Nephron progenitor cell (in vitro differentiated cells): Measurements from ENCODE around the gene TPR.

Source experiments
- DNase-seq: peaks from one replicate; pipeline ENCODE4 v3.0.0; 2021
- H3K27ac Mint-ChIP-seq: 2 replicates; pipeline ENCODE4 v1.8.0; 2021; ENCODE audit warnings: mild to moderate bottlenecking, moderate library complexity, mixed read lengths
- H3K27me3 Mint-ChIP-seq: 2 replicates; pipeline ENCODE4 v1.8.0; 2021; ENCODE audit warnings: mild to moderate bottlenecking, low read depth, mixed read lengths; ENCODE audit not compliant: poor library complexity
- H3K36me3 Mint-ChIP-seq: 2 replicates; pipeline ENCODE4 v1.8.0; 2021; ENCODE audit warnings: low read depth, mixed read lengths
- H3K4me1 Mint-ChIP-seq: 2 replicates; pipeline ENCODE4 v1.8.0; 2021; ENCODE audit warnings: mixed read lengths
- H3K4me3 Mint-ChIP-seq: 2 replicates; pipeline ENCODE4 v1.8.0; 2021; ENCODE audit warnings: mild to moderate bottlenecking, moderate library complexity, mixed read lengths
- H3K9me3 Mint-ChIP-seq: 2 replicates; pipeline ENCODE4 v1.8.0; 2021; ENCODE audit warnings: mild to moderate bottlenecking, moderate library complexity, mixed read lengths
- TF ChIP-seq, protein P1 (sequence below): fragments of 200-600 bp; sonication (generic); IDR thresholded peaks from 2 replicates; pipeline ENCODE4 v1.5.0; 2021; ENCODE audit warnings: antibody characterized with exemption

TPR gene

DNA sequence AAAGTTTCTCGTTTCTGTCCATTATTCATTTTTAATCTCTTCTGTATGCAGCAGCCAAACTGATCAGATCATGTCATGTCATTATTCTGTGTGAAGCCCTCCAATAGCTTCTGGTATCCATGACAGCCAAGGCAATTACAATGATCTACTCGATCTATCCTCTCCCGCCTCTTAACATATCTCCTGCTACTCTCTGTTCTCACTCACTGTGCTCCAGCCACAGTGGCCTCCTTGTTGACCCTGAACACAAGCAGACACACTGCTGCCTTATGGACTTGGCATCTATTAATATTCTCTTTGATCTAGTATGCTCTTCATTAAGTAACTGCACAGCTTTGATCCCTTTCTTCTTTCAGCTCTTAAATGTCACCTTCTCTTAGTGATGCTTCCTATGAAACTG is 59.5 kb downstream of the TPR start:
- TF ChIP-seq, protein P1, sequence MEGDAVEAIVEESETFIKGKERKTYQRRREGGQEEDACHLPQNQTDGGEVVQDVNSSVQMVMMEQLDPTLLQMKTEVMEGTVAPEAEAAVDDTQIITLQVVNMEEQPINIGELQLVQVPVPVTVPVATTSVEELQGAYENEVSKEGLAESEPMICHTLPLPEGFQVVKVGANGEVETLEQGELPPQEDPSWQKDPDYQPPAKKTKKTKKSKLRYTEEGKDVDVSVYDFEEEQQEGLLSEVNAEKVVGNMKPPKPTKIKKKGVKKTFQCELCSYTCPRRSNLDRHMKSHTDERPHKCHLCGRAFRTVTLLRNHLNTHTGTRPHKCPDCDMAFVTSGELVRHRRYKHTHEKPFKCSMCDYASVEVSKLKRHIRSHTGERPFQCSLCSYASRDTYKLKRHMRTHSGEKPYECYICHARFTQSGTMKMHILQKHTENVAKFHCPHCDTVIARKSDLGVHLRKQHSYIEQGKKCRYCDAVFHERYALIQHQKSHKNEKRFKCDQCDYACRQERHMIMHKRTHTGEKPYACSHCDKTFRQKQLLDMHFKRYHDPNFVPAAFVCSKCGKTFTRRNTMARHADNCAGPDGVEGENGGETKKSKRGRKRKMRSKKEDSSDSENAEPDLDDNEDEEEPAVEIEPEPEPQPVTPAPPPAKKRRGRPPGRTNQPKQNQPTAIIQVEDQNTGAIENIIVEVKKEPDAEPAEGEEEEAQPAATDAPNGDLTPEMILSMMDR: no peak

DNA sequence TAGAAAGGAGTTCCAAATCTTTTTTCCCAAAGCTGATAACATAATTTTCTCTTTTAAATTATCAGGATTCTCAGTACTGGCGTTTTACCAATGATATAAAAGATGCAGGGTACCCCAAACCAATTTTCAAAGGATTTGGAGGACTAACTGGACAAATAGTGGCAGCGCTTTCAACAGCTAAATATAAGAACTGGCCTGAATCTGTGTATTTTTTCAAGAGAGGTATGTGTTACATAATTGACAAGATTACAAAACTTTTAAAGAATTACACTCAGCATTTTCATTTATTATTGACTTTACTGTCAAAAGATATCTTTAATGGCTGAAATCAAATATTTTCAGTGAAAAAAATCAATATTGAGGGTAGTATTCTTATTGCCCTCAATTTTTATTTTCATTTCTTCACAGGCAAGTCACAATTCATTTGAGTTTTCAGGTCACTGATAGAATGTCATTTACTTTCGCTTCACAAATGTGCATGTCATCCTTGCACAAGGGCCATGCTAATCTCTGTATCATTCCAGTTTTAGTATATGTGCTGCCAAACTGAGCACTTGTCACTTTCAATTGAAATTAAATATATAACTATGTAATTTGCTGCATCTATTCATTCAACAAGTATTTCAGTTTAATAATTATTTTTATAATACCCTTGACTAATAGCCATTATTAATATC is 63.5 kb downstream of the TPR start:
- Mint-ChIP-seq H3K36me3 (peaks cover 32% of the 10 kb centered on the region), H3K4me1 (no peaks in the 10 kb centered on the region), H3K27ac (no peak overlapping the region), H3K27me3 (no peaks in the 10 kb centered on the region), H3K9me3 (no peaks in the 10 kb centered on the region), H3K4me3 (no peak overlapping the region)
- TF ChIP-seq, protein P1: no peak
- no peak for DNase-seq

More for the DNA sequence above, 59.5 kb downstream of the TPR start:
- no peak for DNase-seq
- no peaks in the 10 kb centered on the region for H3K4me1 Mint-ChIP-seq
- peaks cover 63% of the 10 kb centered on the region for H3K36me3 Mint-ChIP-seq
- no peak overlapping the region for H3K27ac Mint-ChIP-seq
- H3K27me3 Mint-ChIP-seq: no peaks in the 10 kb centered on the region
- no peaks in the 10 kb centered on the region for H3K9me3 Mint-ChIP-seq
- H3K4me3 Mint-ChIP-seq: no peak overlapping the region

DNA sequence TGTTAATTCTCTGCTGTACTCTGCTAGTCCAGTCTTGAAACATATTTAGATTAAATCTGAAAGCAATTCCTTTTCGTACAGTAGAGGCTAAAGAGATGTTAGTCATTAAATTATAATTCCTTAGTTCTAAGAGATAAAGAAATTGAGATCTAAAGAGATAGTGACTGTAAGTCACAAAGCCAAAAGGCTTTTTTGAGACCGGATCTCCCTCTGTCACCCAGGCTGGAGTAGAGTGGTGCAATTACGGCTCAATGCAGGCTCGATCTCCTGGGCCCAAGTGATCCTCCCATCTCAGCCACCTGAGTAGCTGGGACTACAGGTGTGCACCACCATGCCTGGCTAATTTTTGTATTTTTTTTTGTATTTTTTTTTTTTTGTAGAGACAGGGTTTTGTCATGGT is 64.7 kb downstream of the TPR start:
- no peaks in the 10 kb centered on the region for H3K27me3 Mint-ChIP-seq
- peaks cover 20% of the 10 kb centered on the region for H3K36me3 Mint-ChIP-seq
- H3K9me3 Mint-ChIP-seq: no peaks in the 10 kb centered on the region
- no peak overlapping the region for H3K4me3 Mint-ChIP-seq
- TF ChIP-seq, protein P1: no peak
- H3K27ac Mint-ChIP-seq: no peak overlapping the region
- no peaks in the 10 kb centered on the region for H3K4me1 Mint-ChIP-seq
- no peak for DNase-seq

DNA sequence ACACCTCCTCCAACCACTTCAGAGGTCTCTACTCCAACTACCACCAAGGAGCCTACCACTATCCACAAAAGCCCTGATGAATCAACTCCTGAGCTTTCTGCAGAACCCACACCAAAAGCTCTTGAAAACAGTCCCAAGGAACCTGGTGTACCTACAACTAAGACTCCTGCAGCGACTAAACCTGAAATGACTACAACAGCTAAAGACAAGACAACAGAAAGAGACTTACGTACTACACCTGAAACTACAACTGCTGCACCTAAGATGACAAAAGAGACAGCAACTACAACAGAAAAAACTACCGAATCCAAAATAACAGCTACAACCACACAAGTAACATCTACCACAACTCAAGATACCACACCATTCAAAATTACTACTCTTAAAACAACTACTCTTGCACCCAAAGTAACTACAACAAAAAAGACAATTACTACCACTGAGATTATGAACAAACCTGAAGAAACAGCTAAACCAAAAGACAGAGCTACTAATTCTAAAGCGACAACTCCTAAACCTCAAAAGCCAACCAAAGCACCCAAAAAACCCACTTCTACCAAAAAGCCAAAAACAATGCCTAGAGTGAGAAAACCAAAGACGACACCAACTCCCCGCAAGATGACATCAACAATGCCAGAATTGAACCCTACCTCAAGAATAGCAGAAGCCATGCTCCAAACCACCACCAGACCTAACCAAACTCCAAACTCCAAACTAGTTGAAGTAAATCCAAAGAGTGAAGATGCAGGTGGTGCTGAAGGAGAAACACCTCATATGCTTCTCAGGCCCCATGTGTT is 66.6 kb downstream of the TPR start:
- Mint-ChIP-seq H3K27me3 (peaks cover 3% of the 10 kb centered on the region), H3K9me3 (no peaks in the 10 kb centered on the region), H3K27ac (no peak overlapping the region), H3K4me3 (no peak overlapping the region), H3K36me3 (peaks cover 5% of the 10 kb centered on the region), H3K4me1 (no peaks in the 10 kb centered on the region)
- TF ChIP-seq, protein P1: no peak
- no peak for DNase-seq

DNA sequence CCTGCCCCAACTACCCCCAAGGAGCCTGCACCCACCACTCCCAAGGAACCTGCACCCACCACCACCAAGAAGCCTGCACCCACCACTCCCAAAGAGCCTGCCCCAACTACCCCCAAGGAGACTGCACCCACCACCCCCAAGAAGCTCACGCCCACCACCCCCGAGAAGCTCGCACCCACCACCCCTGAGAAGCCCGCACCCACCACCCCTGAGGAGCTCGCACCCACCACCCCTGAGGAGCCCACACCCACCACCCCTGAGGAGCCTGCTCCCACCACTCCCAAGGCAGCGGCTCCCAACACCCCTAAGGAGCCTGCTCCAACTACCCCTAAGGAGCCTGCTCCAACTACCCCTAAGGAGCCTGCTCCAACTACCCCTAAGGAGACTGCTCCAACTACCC is 67.6 kb downstream of the TPR start:
- Mint-ChIP-seq H3K27me3 (peaks cover 3% of the 10 kb centered on the region), H3K36me3 (peaks cover 5% of the 10 kb centered on the region), H3K9me3 (no peaks in the 10 kb centered on the region), H3K4me3 (no peak overlapping the region), H3K4me1 (no peaks in the 10 kb centered on the region), H3K27ac (no peak overlapping the region)
- TF ChIP-seq, protein P1: no peak
- DNase-seq: no peak
